NCI-H146 (cell line): ENCODE measurements around the gene CLDN34.

Experiments used
- DNase-seq: peaks from one replicate; lab custom pipeline; 2025; lab: John Stamatoyannopoulos, UW

CLDN34 gene

GRCh38 chrX:9966775-9967408, at the start of gene CLDN34:
TSS of gene CLDN34 (plus strand) at chrX:9967358. CDS start at chrX:9967358, 0 bp downstream.
- no peak for DNase-seq

- DNase-seq, result no peak
These were observed 49.3 kb upstream of the CLDN34 start for GRCh38 chrX:9917861-9918260.

- no peak for DNase-seq
These were observed 47.5 kb upstream of the CLDN34 start for GRCh38 chrX:9919632-9920172.

GRCh38 chrX:9921407-9921806, 45.8 kb upstream of the CLDN34 start:
- no peak for DNase-seq

GRCh38 chrX:9923357-9923756, 43.8 kb upstream of the CLDN34 start:
- DNase-seq, result no peak

- no peak for DNase-seq
These were observed 41.2 kb upstream of the CLDN34 start for GRCh38 chrX:9926002-9926401.

- peak; percentile 83 for DNase-seq
These were observed 39.3 kb upstream of the CLDN34 start for GRCh38 chrX:9927698-9928482.

GRCh38 chrX:9935436-9935835, 31.7 kb upstream of the CLDN34 start:
- no peak for DNase-seq

GRCh38 chrX:9937761-9938160, 29.4 kb upstream of the CLDN34 start:
- no peak for DNase-seq

GRCh38 chrX:9938516-9938915, 28.6 kb upstream of the CLDN34 start:
- DNase-seq, result no peak

- no peak for DNase-seq
These were observed 26.7 kb upstream of the CLDN34 start for GRCh38 chrX:9940421-9940820.

GRCh38 chrX:9942086-9942485, 25.1 kb upstream of the CLDN34 start:
- no peak for DNase-seq

GRCh38 chrX:9943420-9943819, 23.7 kb upstream of the CLDN34 start:
- no peak for DNase-seq

GRCh38 chrX:9947131-9947794, 19.9 kb upstream of the CLDN34 start:
- DNase-seq, result no peak

GRCh38 chrX:9948406-9948805, 18.8 kb upstream of the CLDN34 start:
- DNase-seq, result no peak

- no peak for DNase-seq
These were observed 14.9 kb upstream of the CLDN34 start for GRCh38 chrX:9952300-9952699.

- no peak for DNase-seq
These were observed 13.8 kb upstream of the CLDN34 start for GRCh38 chrX:9953396-9953795.

GRCh38 chrX:9955506-9955905, 11.7 kb upstream of the CLDN34 start:
- DNase-seq, result no peak

- DNase-seq, result no peak
These were observed 9.4 kb upstream of the CLDN34 start for GRCh38 chrX:9957743-9958142.

- no peak for DNase-seq
These were observed 9.0 kb upstream of the CLDN34 start for GRCh38 chrX:9958183-9958582.

GRCh38 chrX:9961750-9962149, 5.4 kb upstream of the CLDN34 start:
- no peak for DNase-seq

GRCh38 chrX:9977635-9978034, 10.5 kb downstream of the CLDN34 start:
- no peak for DNase-seq

- DNase-seq, result no peak
These were observed 13.2 kb downstream of the CLDN34 start for GRCh38 chrX:9980401-9980800.
